ENCODE measurements around the gene KLF12.
A peak's percentile ranks its signal among the peaks of the same experiment; 100 is the strongest.

Gene KLF12

GRCh38 chr13:74134777-74135325, 647 bp upstream of the KLF12 start:
- peak; percentile 41 to 79 (median 63) for DNase-seq

- peak; percentile 62 to 98 (median 83) for DNase-seq
Measured at GRCh38 chr13:74133657-74134201, 475 bp downstream of the KLF12 start.

- peak in 4 of 5 experiments; percentile 30 to 79 (median 35) for DNase-seq
Measured at GRCh38 chr13:74132776-74133656, 1.2 kb downstream of the KLF12 start.

GRCh38 chr13:74132152-74132775, 1.9 kb downstream of the KLF12 start:
- DNase-seq = peak in 3 of 5 experiments; percentile 19 to 90 (median 54)

GRCh38 chr13:74131227-74131626, 3.0 kb downstream of the KLF12 start:
- DNase-seq = no peak

GRCh38 chr13:74129500-74130191, 4.6 kb downstream of the KLF12 start:
- peak in 3 of 5 experiments; percentile 16 to 54 (median 35) for DNase-seq

GRCh38 chr13:74128156-74128767, 5.9 kb downstream of the KLF12 start:
- DNase-seq = no peak

- no peak for DNase-seq
Measured at GRCh38 chr13:74118328-74118727, 15.9 kb downstream of the KLF12 start.

- no peak for DNase-seq
Measured at GRCh38 chr13:74117207-74117705, 16.9 kb downstream of the KLF12 start.

- no peak for DNase-seq
Measured at GRCh38 chr13:74115133-74115532, 19.1 kb downstream of the KLF12 start.

- DNase-seq = no peak
Measured at GRCh38 chr13:74114641-74115040, 19.6 kb downstream of the KLF12 start.

GRCh38 chr13:74114202-74114601, 20.0 kb downstream of the KLF12 start:
- DNase-seq = no peak

- DNase-seq = no peak
Measured at GRCh38 chr13:74111901-74112824, 22.0 kb downstream of the KLF12 start.

GRCh38 chr13:74111399-74111798, 22.8 kb downstream of the KLF12 start:
- DNase-seq = no peak

- no peak for DNase-seq
Measured at GRCh38 chr13:74110053-74110452, 24.2 kb downstream of the KLF12 start.

GRCh38 chr13:74107598-74107997, 26.6 kb downstream of the KLF12 start:
- DNase-seq = no peak

- no peak for DNase-seq
Measured at GRCh38 chr13:74105871-74106270, 28.3 kb downstream of the KLF12 start.

- no peak for DNase-seq
Measured at GRCh38 chr13:74104661-74105275, 29.4 kb downstream of the KLF12 start.

- no peak for DNase-seq
Measured at GRCh38 chr13:74103970-74104555, 30.1 kb downstream of the KLF12 start.

GRCh38 chr13:74103196-74103595, 31.0 kb downstream of the KLF12 start:
- DNase-seq = no peak

All from T-helper 2 cell (primary cell).